PC-3 (cell line): ENCODE measurements around the gene EIF4G3. TPM values are rescaled to one million over a fixed set of nuclear protein-coding genes. Genes with fewer than 3 reads are reported as not detected.

Source experiments
- ATAC-seq: fragments of 200-7000 bp; cut with Tn5 transposase; 2 replicates; pipeline ENCODE4 v1.9.1; 2020; ENCODE audit warnings: mild to moderate bottlenecking, moderate library complexity
- BruUV-seq: library from RNA; stranded (reverse); fragments of 400-500 nt; replicated peaks from 2 replicates; lab custom pipeline; 2021; lab: Mats Ljungman, UMichigan
- CTCF ChIA-PET: fragments of 300-600 bp; sonication (Branson Sonifier 250); formaldehyde crosslinking; loops from one replicate; lab custom pipeline; 2022; ENCODE audit warnings: antibody characterized with exemption; lab: Charles Lee
- POLR2A ChIA-PET: fragments of 300-600 bp; sonication (Branson Sonifier 250); formaldehyde crosslinking; loops from one replicate; lab custom pipeline; 2022; ENCODE audit warnings: antibody characterized with exemption; ENCODE audit not compliant: unreplicated experiment; lab: Charles Lee
- DNase-seq: peaks from one replicate; pipeline ENCODE4 v3.0.0-alpha.2; 2015
- H2AFZ ChIP-seq: fragments of 300-600 bp; sonication (generic); 2 replicates; pipeline ENCODE4 v1.6.0; 2016; ENCODE audit warnings: antibody characterized with exemption, low read length
- H3F3A ChIP-seq: fragments of 300-600 bp; sonication (generic); one replicate; pipeline ENCODE4 v1.6.0; 2017; ENCODE audit warnings: antibody characterized with exemption, low read length, control low read depth, mild to moderate bottlenecking; ENCODE audit not compliant: unreplicated experiment
- H3K27ac ChIP-seq: fragments of 300-600 bp; sonication (generic); 2 replicates; pipeline ENCODE4 v1.5.1; 2016; ENCODE audit warnings: mild to moderate bottlenecking, low read length
- H3K27me3 ChIP-seq: fragments of 300-600 bp; sonication (generic); 2 replicates; pipeline ENCODE4 v1.6.1; 2016; ENCODE audit warnings: low read length, mixed read lengths
- H3K36me3 ChIP-seq: fragments of 300-600 bp; sonication (generic); 2 replicates; pipeline ENCODE4 v1.6.1; 2016; ENCODE audit warnings: low read depth, mixed run types, low read length, mixed read lengths
- H3K4me1 ChIP-seq: fragments of 300-600 bp; sonication (generic); 2 replicates; pipeline ENCODE4 v1.5.1; 2016; ENCODE audit warnings: low read length; ENCODE audit not compliant: insufficient read depth
- H3K4me2 ChIP-seq: fragments of 300-600 bp; sonication (generic); 2 replicates; pipeline ENCODE4 v1.6.0; 2016; ENCODE audit warnings: low read length
- H3K4me3 ChIP-seq: fragments of 300-600 bp; sonication (generic); 2 replicates; pipeline ENCODE4 v1.5.1; 2016; ENCODE audit warnings: mild to moderate bottlenecking, low read length, mixed read lengths
- H3K79me2 ChIP-seq: fragments of 300-600 bp; sonication (generic); 2 replicates; pipeline ENCODE4 v1.6.1; 2017; ENCODE audit warnings: low read length, mixed read lengths
- H3K9ac ChIP-seq: fragments of 300-600 bp; sonication (generic); 2 replicates; pipeline ENCODE4 v1.6.0; 2016; ENCODE audit warnings: mild to moderate bottlenecking, low read length
- H3K9me2 ChIP-seq: fragments of 300-600 bp; sonication (generic); replicated peaks from 2 replicates; pipeline ENCODE4 v1.6.1; 2016; ENCODE audit warnings: mixed run types, low read length, mixed read lengths
- H3K9me3 ChIP-seq: fragments of 300-600 bp; sonication (generic); 2 replicates; pipeline ENCODE4 v1.6.1; 2016; ENCODE audit warnings: low read length, mixed read lengths
- H4K20me1 ChIP-seq: fragments of 300-600 bp; sonication (generic); 2 replicates; pipeline ENCODE4 v1.6.1; 2016; ENCODE audit warnings: low read length, mixed read lengths
- EZH2 ChIP-seq: fragments of 300-600 bp; sonication (generic); IDR thresholded peaks from one replicate; pipeline ENCODE4 v1.6.1; 2017; ENCODE audit warnings: antibody characterized with exemption, mild to moderate bottlenecking, low read length; ENCODE audit not compliant: unreplicated experiment
- EZH2phosphoT487 ChIP-seq: fragments of 300-600 bp; sonication (generic); IDR thresholded peaks from 2 replicates; pipeline ENCODE4 v1.6.1; 2018; ENCODE audit warnings: mild to moderate bottlenecking, antibody characterized with exemption, low read length, borderline replicate concordance
- intact Hi-C: fragments of 100-400 bp; cut with micrococcal nuclease; formaldehyde crosslinking; loops from 2 replicates; pipeline ENCODE4 v1.9.0; 2023
- total RNA-seq: library from RNA; depleted of rRNA; stranded (reverse); fragments of >200 nt; gene quantifications from 2 replicates; pipeline ENCODE4 v1.2.3, GENCODE V29; 2014
- TF ChIP-seq, protein P1 (sequence below): fragments of 300-600 bp; sonication (generic); conservative IDR thresholded peaks from 2 replicates; pipeline ENCODE4 v1.5.1; 2017; ENCODE audit warnings: antibody characterized with exemption, low read depth, mild to moderate bottlenecking, low read length

Gene EIF4G3
- total RNA-seq, 1 experiment from 2014 or later, result 16.9 TPM

DNA sequence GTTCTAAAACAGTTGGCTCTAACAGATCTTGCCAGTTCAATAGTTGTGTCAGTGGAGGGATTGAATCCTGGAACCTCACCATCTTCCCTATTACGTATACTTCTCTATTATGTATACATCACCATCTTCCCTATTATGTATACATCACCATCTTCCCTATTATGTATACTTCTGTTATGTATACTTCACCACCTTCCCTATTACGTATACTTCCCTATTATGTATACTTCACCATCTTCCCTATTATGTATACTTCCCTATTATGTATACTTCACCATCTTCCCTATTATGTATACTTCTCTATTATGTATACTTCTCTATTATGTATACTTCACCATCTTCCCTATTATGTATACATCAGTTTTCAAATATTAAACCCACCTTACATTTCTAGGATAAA is 355.2 kb downstream of the EIF4G3 start:
- ATAC-seq, result no peak
- Histone ChIP-seq H3K79me2 (no peaks in the 10 kb centered on the region), H3K9ac (no peak overlapping the region), H3K4me3 (no peak overlapping the region), H3K27ac (no peak overlapping the region), H4K20me1 (no peaks in the 10 kb centered on the region), H3K36me3 (no peaks in the 10 kb centered on the region), H3K9me2 (no peaks in the 10 kb centered on the region), H3F3A (no peaks in the 10 kb centered on the region), H3K4me2 (no peak overlapping the region), H3K4me1 (no peaks in the 10 kb centered on the region), H3K27me3 (no peaks in the 10 kb centered on the region), H2AFZ (no peak overlapping the region), H3K9me3 (no peaks in the 10 kb centered on the region)
- ChIA-PET CTCF (no interaction called here), POLR2A (interaction anchor here (0.6 kb wide), 1 partner anchor 8 kb away, joined by 16 read pairs; no protein-coding TSS in a partner anchor)
- TF ChIP-seq EZH2phosphoT487 (no peak), EZH2 (no peak)
- TF ChIP-seq, protein P1, sequence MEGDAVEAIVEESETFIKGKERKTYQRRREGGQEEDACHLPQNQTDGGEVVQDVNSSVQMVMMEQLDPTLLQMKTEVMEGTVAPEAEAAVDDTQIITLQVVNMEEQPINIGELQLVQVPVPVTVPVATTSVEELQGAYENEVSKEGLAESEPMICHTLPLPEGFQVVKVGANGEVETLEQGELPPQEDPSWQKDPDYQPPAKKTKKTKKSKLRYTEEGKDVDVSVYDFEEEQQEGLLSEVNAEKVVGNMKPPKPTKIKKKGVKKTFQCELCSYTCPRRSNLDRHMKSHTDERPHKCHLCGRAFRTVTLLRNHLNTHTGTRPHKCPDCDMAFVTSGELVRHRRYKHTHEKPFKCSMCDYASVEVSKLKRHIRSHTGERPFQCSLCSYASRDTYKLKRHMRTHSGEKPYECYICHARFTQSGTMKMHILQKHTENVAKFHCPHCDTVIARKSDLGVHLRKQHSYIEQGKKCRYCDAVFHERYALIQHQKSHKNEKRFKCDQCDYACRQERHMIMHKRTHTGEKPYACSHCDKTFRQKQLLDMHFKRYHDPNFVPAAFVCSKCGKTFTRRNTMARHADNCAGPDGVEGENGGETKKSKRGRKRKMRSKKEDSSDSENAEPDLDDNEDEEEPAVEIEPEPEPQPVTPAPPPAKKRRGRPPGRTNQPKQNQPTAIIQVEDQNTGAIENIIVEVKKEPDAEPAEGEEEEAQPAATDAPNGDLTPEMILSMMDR, result no peak
- DNase-seq, result no peak
- BruUV-seq, result no TSS peak
- intact Hi-C loops, result no loop called here

DNA sequence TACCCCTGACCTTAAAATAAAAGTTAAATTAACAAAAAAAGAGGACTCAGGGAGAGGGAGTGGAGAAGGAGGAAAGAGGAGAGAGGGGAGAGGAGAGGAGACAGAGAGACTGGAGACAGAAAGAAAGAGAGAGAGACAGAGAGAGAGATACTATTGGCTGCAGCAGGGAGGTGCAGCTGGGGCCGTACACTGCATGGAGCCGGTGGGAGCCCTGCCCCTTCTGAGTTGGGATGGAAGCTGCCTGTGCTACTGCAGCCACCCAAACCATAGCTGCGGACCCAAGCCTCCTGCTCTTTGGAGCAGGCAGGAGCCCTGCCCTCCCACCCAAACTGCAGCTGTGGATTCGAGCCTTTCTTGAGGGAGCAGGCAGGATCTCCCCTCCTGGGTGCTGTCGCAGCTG is 356.9 kb downstream of the EIF4G3 start:
- Histone ChIP-seq H3K4me3 (no peak overlapping the region), H3K27ac (no peak overlapping the region), H3K4me2 (no peak overlapping the region), H3K9ac (no peak overlapping the region), H3K79me2 (no peaks in the 10 kb centered on the region), H4K20me1 (no peaks in the 10 kb centered on the region), H3K27me3 (no peaks in the 10 kb centered on the region), H3K36me3 (no peaks in the 10 kb centered on the region), H3K4me1 (no peaks in the 10 kb centered on the region), H3K9me2 (no peaks in the 10 kb centered on the region), H3F3A (no peaks in the 10 kb centered on the region), H2AFZ (no peak overlapping the region), H3K9me3 (no peaks in the 10 kb centered on the region)
- intact Hi-C loops, result no loop called here
- ChIA-PET POLR2A (no interaction called here), CTCF (interaction anchor here (0.6 kb wide), 1 partner anchor 123 kb away, joined by 3 read pairs; no protein-coding TSS in a partner anchor)
- TF ChIP-seq EZH2, result no peak
- TF ChIP-seq EZH2phosphoT487, result no peak
- TF ChIP-seq, protein P1, result no peak
- ATAC-seq (no peak), DNase-seq (no peak)
- no TSS peak for BruUV-seq

DNA sequence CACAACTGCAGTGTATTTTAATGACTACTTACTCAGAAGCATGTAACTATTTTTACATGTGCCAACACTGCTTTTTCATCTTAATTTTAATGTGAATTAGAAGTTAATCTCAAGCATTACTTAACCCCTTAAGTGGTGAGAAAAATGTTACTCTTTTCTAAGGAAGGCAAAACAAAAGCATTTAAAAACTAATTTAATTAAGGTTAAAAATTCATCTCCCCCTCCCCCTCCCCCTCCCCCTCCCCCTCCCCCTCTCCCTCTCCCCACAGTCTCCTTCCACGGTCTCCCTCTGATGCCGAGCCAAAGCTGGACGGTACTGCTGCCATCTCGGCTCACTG is 362.2 kb downstream of the EIF4G3 start:
- Histone ChIP-seq H3K4me1 (0 out of 2 replicates have a peak, but pooled peaks cover 5% of the 10 kb centered on the region), H3K4me2 (no peak overlapping the region), H3K36me3 (no peaks in the 10 kb centered on the region), H3K4me3 (no peak overlapping the region), H2AFZ (no peak overlapping the region), H3F3A (no peaks in the 10 kb centered on the region), H3K9ac (no peak overlapping the region), H3K9me2 (no peaks in the 10 kb centered on the region), H3K79me2 (no peaks in the 10 kb centered on the region), H3K27ac (no peak overlapping the region), H3K27me3 (no peaks in the 10 kb centered on the region), H4K20me1 (no peaks in the 10 kb centered on the region), H3K9me3 (no peaks in the 10 kb centered on the region)
- CTCF ChIA-PET, result no interaction called here
- POLR2A ChIA-PET, result no interaction called here
- no peak for DNase-seq
- ATAC-seq, result no peak
- TF ChIP-seq, protein P1, result no peak
- TF ChIP-seq EZH2phosphoT487 (no peak), EZH2 (no peak)
- intact Hi-C loops, result no loop called here
- BruUV-seq, result no TSS peak
